Jurkat, Clone E6-1 (cell line): Measurements from ENCODE around the gene OXSM. TPM values are rescaled to one million over a fixed set of nuclear protein-coding genes. Genes with fewer than 3 reads are reported as not detected.

ENCODE experiments used
- DNase-seq: peaks from one replicate; pipeline ENCODE4 v3.0.0-alpha.2; 2011; ENCODE audit warnings: low read depth, low spot score
- H3K4me3 ChIP-seq: 2 replicates; pipeline ENCODE4 v1.5.1; 2011; ENCODE audit warnings: mild to moderate bottlenecking, low read length, control low read depth, moderate library complexity
- polyA plus RNA-seq: library from polyadenylated mRNA; unstranded; fragments of >200 nt; gene quantifications from one replicate; pipeline ENCODE4 v1.2.1, GENCODE V29; 2012; ENCODE audit warnings: missing spikeins; ENCODE audit not compliant: insufficient read length, insufficient read depth

Gene OXSM
- polyA plus RNA-seq: 32.1 TPM

- DNase-seq: peak; percentile 94
- H3K4me3 ChIP-seq: peak within 1 kb of the TSS; percentile 88
These were observed at the start of gene OXSM for GRCh38 chr3:25789596-25790556. TSS of gene OXSM (plus strand) at chr3:25790090. CDS start at chr3:25791021, 931 bp downstream.

- H3K4me3 ChIP-seq: no peak overlapping the region
These were observed 45.4 kb upstream of the OXSM start for GRCh38 chr3:25744470-25744869.

GRCh38 chr3:25747033-25747432 lies 42.9 kb upstream of the OXSM start:
- no peak overlapping the region for H3K4me3 ChIP-seq
- no peak for DNase-seq

More at GRCh38 chr3:25744470-25744869, 45.4 kb upstream of the OXSM start:
- DNase-seq: no peak

GRCh38 chr3:25748189-25748588 lies 41.7 kb upstream of the OXSM start:
- H3K4me3 ChIP-seq: no peak overlapping the region
- no peak for DNase-seq

- DNase-seq: no peak
- H3K4me3 ChIP-seq: no peak overlapping the region
These were observed 40.8 kb upstream of the OXSM start for GRCh38 chr3:25749031-25749581.

GRCh38 chr3:25751048-25751447 lies 38.8 kb upstream of the OXSM start:
- no peak for DNase-seq
- no peak overlapping the region for H3K4me3 ChIP-seq

- H3K4me3 ChIP-seq: no peak overlapping the region
- DNase-seq: no peak
These were observed 38.2 kb upstream of the OXSM start for GRCh38 chr3:25751725-25752124.

GRCh38 chr3:25768851-25769250 lies 21.0 kb upstream of the OXSM start:
- no peak overlapping the region for H3K4me3 ChIP-seq
- no peak for DNase-seq

- no peak overlapping the region for H3K4me3 ChIP-seq
- no peak for DNase-seq
These were observed 14.0 kb upstream of the OXSM start for GRCh38 chr3:25775936-25776335.

- no peak for DNase-seq
- H3K4me3 ChIP-seq: no peak overlapping the region
These were observed 9.3 kb upstream of the OXSM start for GRCh38 chr3:25780618-25781017.

- peak overlapping the region; percentile 87; the same call in 1 of the 2 replicates for H3K4me3 ChIP-seq
- DNase-seq: no peak
These were observed 8.6 kb upstream of the OXSM start for GRCh38 chr3:25781145-25781757.

- H3K4me3 ChIP-seq: peak overlapping the region; percentile 87
- DNase-seq: no peak
These were observed 7.9 kb upstream of the OXSM start for GRCh38 chr3:25781758-25782594.

- DNase-seq: no peak
- H3K4me3 ChIP-seq: peak overlapping the region; percentile 87
These were observed 7.3 kb upstream of the OXSM start for GRCh38 chr3:25782636-25782937.

GRCh38 chr3:25782938-25783660 lies 6.8 kb upstream of the OXSM start, which contains the start of gene NGLY1:
TSS of gene NGLY1 (minus strand) at chr3:25783443. CDS start at chr3:25783390, 53 bp downstream.
- peak within 1 kb of the TSS; percentile 87 for H3K4me3 ChIP-seq

GRCh38 chr3:25783661-25784512 lies 6.0 kb upstream of the OXSM start:
- DNase-seq: peak; percentile 44
- H3K4me3 ChIP-seq: peak overlapping the region; percentile 67

More at GRCh38 chr3:25782938-25783660, 6.8 kb upstream of the OXSM start, which contains the start of gene NGLY1:
- peak; percentile 71 for DNase-seq

- DNase-seq: no peak
- H3K4me3 ChIP-seq: no peak overlapping the region
These were observed 4.9 kb upstream of the OXSM start for GRCh38 chr3:25784971-25785370.

- no peak overlapping the region for H3K4me3 ChIP-seq
- DNase-seq: no peak
These were observed 4.1 kb upstream of the OXSM start for GRCh38 chr3:25785826-25786225.

- DNase-seq: no peak
- H3K4me3 ChIP-seq: no peak overlapping the region
These were observed 2.2 kb upstream of the OXSM start for GRCh38 chr3:25787689-25788088.
